H1 (cell line): ENCODE results near the gene PC. TPM values are rescaled to one million over a fixed set of nuclear protein-coding genes. Genes with fewer than 3 reads are reported as not detected.

Experiments
- ATF2 ChIP-seq: IDR thresholded peaks from 2 replicates; pipeline ENCODE4 v1.6.1; 2012; ENCODE audit warnings: low read length, inconsistent platforms
- ATF3 ChIP-seq: IDR thresholded peaks from 2 replicates; pipeline ENCODE4 v1.6.1; 2011; ENCODE audit warnings: low read depth, mild to moderate bottlenecking, low read length; ENCODE audit not compliant: insufficient read depth
- BRCA1 ChIP-seq: IDR thresholded peaks from 2 replicates; pipeline ENCODE4 v1.6.1; 2012; ENCODE audit warnings: low read depth, low read length, improper control_type of control experiment
- CHD1 ChIP-seq: IDR thresholded peaks from 2 replicates; pipeline ENCODE4 v1.6.1; 2012; ENCODE audit warnings: low read depth, low read length, improper control_type of control experiment
- CHD2 ChIP-seq: IDR thresholded peaks from 2 replicates; pipeline ENCODE4 v1.6.1; 2012; ENCODE audit warnings: low read length, improper control_type of control experiment
- CTCF ChIP-seq, 3 experiments: IDR thresholded peaks; 1 replicate in 2 of 3; 2 replicates in 1 of 3; pipeline versions ENCODE4 v1.5.1 to v1.6.1; 2011; ENCODE audit warnings: low read length in 3 of 3, mild to moderate bottlenecking in 3 of 3, inconsistent platforms in 2 of 3, low read depth in 1 of 3, moderate library complexity in 1 of 3; ENCODE audit not compliant: insufficient read depth in 1 of 3; ENCODE audit errors: control extremely low read depth in 1 of 3
- EZH2 ChIP-seq: fragments of 200-600 bp; sonication (generic); IDR thresholded peaks from 2 replicates; pipeline ENCODE4 v1.7.1; 2012; ENCODE audit warnings: low read depth, mild to moderate bottlenecking, moderate library complexity, low read length, inconsistent platforms; ENCODE audit not compliant: severe bottlenecking
- FOSL1 ChIP-seq: IDR thresholded peaks from 2 replicates; pipeline ENCODE4 v1.6.1; 2011; ENCODE audit warnings: mild to moderate bottlenecking, low read depth, low read length, moderate library complexity; ENCODE audit not compliant: insufficient read depth
- JUND ChIP-seq: IDR thresholded peaks from 2 replicates; pipeline ENCODE4 v1.6.1; 2011; ENCODE audit warnings: mild to moderate bottlenecking, improper control_type of control experiment, low read length
- KDM1A ChIP-seq: fragments of 200-600, 300-600 bp; sonication (generic); IDR thresholded peaks from 2 replicates; pipeline ENCODE4 v1.7.1; 2016; ENCODE audit warnings: mild to moderate bottlenecking, low read length, borderline replicate concordance
- MAFK ChIP-seq: IDR thresholded peaks from 2 replicates; pipeline ENCODE4 v1.6.1; 2012; ENCODE audit warnings: low read depth, mild to moderate bottlenecking, improper control_type of control experiment, low read length
- NRF1 ChIP-seq: IDR thresholded peaks from 2 replicates; pipeline ENCODE4 v1.6.1; 2011; ENCODE audit warnings: mild to moderate bottlenecking, low read depth, low read length, improper control_type of control experiment
- PHF8 ChIP-seq: fragments of 200-600 bp; sonication (generic); conservative IDR thresholded peaks from 2 replicates; pipeline ENCODE4 v1.7.1; 2012; ENCODE audit warnings: low read depth, mild to moderate bottlenecking, inconsistent platforms, low read length, moderate library complexity
- POU5F1 ChIP-seq: IDR thresholded peaks from 2 replicates; pipeline ENCODE4 v1.6.1; 2011; ENCODE audit warnings: low read depth, mild to moderate bottlenecking, low read length, moderate library complexity
- RNF2 ChIP-seq: fragments of 200-900, 300-1000 bp; sonication (generic); IDR thresholded peaks from 2 replicates; pipeline ENCODE4 v1.7.1; 2016; ENCODE audit warnings: borderline replicate concordance, low read depth, mild to moderate bottlenecking, antibody characterized with exemption, low read length; ENCODE audit not compliant: poor library complexity, severe bottlenecking; ENCODE audit errors: missing control alignments
- SAP30 ChIP-seq: fragments of 300-600 bp; sonication (generic); IDR thresholded peaks from 2 replicates; pipeline ENCODE4 v1.7.1; 2012; ENCODE audit warnings: low read length, moderate library complexity, mild to moderate bottlenecking, inconsistent platforms; ENCODE audit not compliant: insufficient read depth, insufficient replicate concordance
- SIRT6 ChIP-seq: IDR thresholded peaks from one replicate; pipeline ENCODE4 v1.7.1; 2012; ENCODE audit warnings: low read length, inconsistent platforms
- polyA plus RNA-seq, 7 experiments: library from polyadenylated mRNA; depleted of rRNA in 3 of 7; stranded (reverse) in 5 of 7; unstranded in 2 of 7; fragments of >200 nt in 5 of 7; fragments of 200-250 nt in 2 of 7; gene quantifications; 1 replicate in 5 of 7; 2 replicates in 1 of 7; 4 replicates in 1 of 7; pipeline versions ENCODE4 v1.2.1 to v1.2.3, GENCODE V29; 2011 to 2013; ENCODE audit warnings: missing spikeins in 2 of 7, mixed read lengths in 2 of 7
- total RNA-seq: library from RNA; stranded (reverse); fragmentation: NEBNext Ultra II Directional; extraction: Animal tissue kit (Norgen Biotek cat#: 25700); gene quantifications from 2 replicates; pipeline ENCODE4 v1.2.1, GENCODE V29; 2021
- TF ChIP-seq, protein P1 (sequence below): IDR thresholded peaks from 2 replicates; pipeline ENCODE4 v1.6.1; 2012; ENCODE audit warnings: inconsistent platforms

PC gene
- total and polyA plus RNA-seq, 2 of the 8 experiments (the other 6 are each of a cell fraction or from before 2014, with no cell fraction given) = 11.5 to 27.5 TPM

GRCh38 chr11:66856496-66857233 lies 101.5 kb downstream of the PC start, which contains the start of gene LRFN4 (continued):
- TF ChIP-seq ATF2 = no peak
- TF ChIP-seq SIRT6 = no peak
- no peak for TF ChIP-seq SAP30
- no peak for TF ChIP-seq NRF1
- TF ChIP-seq FOSL1 = no peak
- no peak for TF ChIP-seq BRCA1
- TF ChIP-seq EZH2 = no peak
- TF ChIP-seq MAFK = no peak
- TF ChIP-seq CHD1 = no peak
- 0 out of 4 replicates have a peak, but pooled peaks of 1 of the 3 experiments have one; percentile 6 for TF ChIP-seq CTCF (IDR thresholded peaks at IDR 0.05; ENCODE audit: control extremely low read depth in 1 of 3, insufficient read depth in 1 of 3, low read depth in 1 of 3, low read length in 3 of 3)
- TF ChIP-seq JUND = no peak
- TF ChIP-seq CHD2 = no peak
- peak; percentile 3 for TF ChIP-seq PHF8
- TF ChIP-seq RNF2 = no peak
- peak; percentile 48; the same call in 1 of the 2 replicates for TF ChIP-seq ATF3
- TF ChIP-seq, protein P1, sequence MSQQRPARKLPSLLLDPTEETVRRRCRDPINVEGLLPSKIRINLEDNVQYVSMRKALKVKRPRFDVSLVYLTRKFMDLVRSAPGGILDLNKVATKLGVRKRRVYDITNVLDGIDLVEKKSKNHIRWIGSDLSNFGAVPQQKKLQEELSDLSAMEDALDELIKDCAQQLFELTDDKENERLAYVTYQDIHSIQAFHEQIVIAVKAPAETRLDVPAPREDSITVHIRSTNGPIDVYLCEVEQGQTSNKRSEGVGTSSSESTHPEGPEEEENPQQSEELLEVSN = 0 out of 2 replicates have a peak, but pooled peaks have one; percentile 15
- no peak for TF ChIP-seq KDM1A
- TF ChIP-seq POU5F1 = no peak
